ENCODE results near the gene MPST.

Gene MPST

DNA sequence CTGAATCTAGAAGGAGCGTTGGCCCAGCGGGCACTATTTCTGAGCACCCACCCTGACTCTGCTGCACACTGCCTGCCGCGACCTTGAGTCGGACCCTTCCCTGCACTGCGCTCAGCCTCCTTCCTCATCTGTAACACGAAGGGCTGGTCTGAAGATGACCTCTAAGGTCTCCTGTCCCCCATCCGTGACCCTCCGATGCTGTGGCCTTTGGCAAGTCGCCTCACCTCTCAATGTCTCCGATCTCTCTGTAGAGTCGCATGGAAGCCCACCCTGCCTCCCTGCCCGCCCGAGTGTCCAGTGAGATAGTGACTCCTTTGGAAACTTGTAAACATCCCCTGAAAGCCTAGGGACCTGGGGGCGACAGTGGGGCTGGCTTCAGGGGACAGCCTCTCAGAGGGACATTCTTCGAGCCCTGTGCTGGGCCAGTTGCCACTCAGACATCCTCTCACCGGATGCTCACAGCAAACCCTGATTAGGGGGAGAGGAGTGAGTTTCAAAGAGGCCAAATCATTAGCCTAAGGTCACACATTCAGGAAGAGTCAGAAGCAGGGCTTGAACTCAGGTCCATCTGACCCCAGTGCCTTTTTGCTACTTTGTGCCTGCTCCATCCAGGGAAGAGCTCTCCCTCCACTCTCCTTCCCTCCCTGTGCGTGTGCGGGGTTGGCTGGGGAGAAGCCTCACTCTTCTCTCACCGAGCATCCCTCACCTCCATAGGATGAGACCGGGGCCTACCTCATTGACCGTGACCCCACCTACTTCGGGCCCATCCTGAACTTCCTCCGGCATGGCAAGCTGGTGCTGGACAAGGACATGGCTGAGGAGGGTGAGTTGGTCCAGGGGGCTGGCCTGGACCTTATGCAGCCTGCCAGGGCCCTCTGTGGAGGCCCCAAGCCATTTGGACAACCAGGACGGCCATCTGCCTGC, 33.1 kb downstream of the MPST start:
- H3K27ac ChIP-seq = peak overlapping the region; percentile 26
- POLR2A ChIA-PET (ENCODE audit: low non-redundant PET) = interaction anchor here (1.1 kb wide), 1 partner anchor 100 kb away, joined by 4 read pairs; no protein-coding TSS in a partner anchor
- DNase-seq (ENCODE audit: low spot score) = no peak
- TF ChIP-seq, protein P1, sequence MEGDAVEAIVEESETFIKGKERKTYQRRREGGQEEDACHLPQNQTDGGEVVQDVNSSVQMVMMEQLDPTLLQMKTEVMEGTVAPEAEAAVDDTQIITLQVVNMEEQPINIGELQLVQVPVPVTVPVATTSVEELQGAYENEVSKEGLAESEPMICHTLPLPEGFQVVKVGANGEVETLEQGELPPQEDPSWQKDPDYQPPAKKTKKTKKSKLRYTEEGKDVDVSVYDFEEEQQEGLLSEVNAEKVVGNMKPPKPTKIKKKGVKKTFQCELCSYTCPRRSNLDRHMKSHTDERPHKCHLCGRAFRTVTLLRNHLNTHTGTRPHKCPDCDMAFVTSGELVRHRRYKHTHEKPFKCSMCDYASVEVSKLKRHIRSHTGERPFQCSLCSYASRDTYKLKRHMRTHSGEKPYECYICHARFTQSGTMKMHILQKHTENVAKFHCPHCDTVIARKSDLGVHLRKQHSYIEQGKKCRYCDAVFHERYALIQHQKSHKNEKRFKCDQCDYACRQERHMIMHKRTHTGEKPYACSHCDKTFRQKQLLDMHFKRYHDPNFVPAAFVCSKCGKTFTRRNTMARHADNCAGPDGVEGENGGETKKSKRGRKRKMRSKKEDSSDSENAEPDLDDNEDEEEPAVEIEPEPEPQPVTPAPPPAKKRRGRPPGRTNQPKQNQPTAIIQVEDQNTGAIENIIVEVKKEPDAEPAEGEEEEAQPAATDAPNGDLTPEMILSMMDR (conservative IDR thresholded peaks at IDR 0.05; ENCODE audit: low read depth) = no peak
- CTCF ChIA-PET = interaction anchor here (1.2 kb wide), 1 partner anchor 20 kb away, joined by 3 read pairs; no protein-coding TSS in a partner anchor

DNA sequence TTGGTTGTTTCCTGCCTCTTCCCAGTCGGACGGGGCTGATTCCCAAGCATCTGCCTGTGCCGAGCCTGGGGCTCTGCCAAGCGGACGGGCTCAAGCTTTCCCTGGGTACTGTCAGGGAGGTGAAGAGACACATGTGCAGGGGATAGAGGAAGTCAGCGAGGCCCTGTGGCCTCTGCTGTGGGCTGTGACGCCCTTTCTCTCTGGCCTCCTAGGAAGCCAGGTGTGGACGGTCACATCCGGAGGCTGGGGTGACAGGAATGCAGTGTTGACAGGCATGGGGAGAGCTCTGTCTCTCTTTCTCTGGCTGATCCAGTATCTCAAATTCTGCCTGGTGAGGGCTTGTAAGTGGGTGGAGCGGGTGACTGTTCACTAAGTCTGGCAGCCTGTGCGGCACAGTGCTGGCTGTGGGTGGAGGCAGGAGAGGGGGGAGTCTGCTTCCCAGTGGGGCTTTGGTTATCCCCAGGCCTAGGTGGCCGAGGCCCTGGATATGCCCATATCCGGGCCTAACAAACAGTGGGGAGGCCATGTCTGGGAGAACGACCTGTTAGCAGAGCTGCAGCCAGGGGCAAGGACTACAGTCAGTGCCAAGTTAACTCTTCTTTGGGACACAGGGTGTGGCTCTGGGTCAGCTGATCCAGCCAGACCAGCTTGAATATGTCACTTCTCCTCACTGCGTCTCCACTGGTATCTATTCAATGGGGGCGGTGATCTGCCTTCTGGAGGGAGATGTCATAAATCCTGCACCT, 33.9 kb downstream of the MPST start:
- TF ChIP-seq, protein P1 (conservative IDR thresholded peaks at IDR 0.05; ENCODE audit: low read depth) = no peak
- peak overlapping the region; percentile 26 for H3K27ac ChIP-seq
- ChIA-PET CTCF (interaction anchor here (0.6 kb wide), 1 partner anchor 328 kb away, joined by 3 read pairs; no protein-coding TSS in a partner anchor), POLR2A (ENCODE audit: low non-redundant PET) (interaction anchor here (1.1 kb wide), 1 partner anchor 99 kb away, joined by 4 read pairs; no protein-coding TSS in a partner anchor)
- no peak for DNase-seq (ENCODE audit: low spot score)

DNA sequence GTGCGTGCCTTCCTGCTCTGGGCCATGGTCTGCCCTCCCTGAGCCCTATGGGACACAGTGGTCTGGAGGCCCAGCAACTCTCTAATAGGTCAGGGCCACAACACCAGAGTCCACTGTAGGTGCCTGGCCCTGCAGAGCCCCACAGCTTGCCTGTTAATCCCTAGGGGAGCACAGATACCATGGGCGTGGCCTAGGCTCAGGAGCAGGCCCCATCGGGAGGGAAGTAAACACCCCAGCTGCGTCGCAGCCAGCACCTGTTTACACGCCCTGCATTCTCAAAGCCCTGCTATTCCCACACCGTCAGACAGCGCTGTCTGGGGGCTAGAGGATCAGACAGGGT, 34.5 kb downstream of the MPST start:
- H3K27ac ChIP-seq = 0 out of 2 replicates have a peak overlapping the region, but pooled peaks have one; percentile 26
- POLR2A ChIA-PET (ENCODE audit: low non-redundant PET) = interaction anchor here (1.1 kb wide), 1 partner anchor 99 kb away, joined by 4 read pairs; no protein-coding TSS in a partner anchor
- TF ChIP-seq, protein P1 (conservative IDR thresholded peaks at IDR 0.05; ENCODE audit: low read depth) = no peak
- CTCF ChIA-PET = interaction anchor here (0.6 kb wide), 1 partner anchor 327 kb away, joined by 3 read pairs; no protein-coding TSS in a partner anchor
- no peak for DNase-seq (ENCODE audit: low spot score)

DNA sequence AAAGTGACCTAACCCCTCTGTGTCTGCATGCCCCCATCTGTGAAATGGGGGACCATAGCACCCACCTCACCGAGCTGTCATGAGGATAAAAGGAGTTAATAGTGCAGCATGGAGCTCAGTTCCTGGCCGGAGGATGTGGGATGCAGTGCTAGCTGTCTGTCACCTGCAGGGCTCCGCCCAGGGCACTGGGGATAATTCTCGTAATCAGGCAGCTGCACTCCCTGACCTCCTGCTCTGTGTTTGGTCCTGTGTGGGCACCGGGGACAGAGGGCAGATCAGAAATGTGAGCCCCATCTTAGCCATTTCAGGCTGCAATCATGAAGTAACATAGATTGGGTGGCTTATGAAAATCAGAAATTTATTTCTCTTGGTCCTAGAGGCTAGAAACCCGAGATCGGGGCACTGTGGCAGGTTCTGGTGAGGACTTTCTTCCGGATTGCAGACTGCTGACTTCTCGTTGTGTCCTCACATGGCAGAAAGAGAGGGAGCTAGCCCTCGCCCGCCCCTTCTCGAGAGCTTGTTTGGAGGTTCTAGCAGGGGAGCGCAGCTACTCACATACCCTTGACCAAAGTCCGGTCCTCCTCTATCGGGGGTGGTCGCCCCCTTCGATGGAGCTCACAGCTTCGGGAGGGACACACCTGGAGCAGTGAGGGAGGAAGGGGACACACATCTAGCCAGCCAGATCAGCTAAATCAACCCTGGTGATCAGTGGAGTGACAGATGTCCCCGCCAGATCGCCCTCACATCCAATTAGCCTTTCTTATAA, 35.2 kb downstream of the MPST start:
- ChIA-PET CTCF (interaction anchor here (0.6 kb wide), 1 partner anchor 202 kb away, joined by 6 read pairs; no protein-coding TSS in a partner anchor), POLR2A (ENCODE audit: low non-redundant PET) (no interaction called here)
- H3K27ac ChIP-seq = no peak overlapping the region
- TF ChIP-seq, protein P1 (conservative IDR thresholded peaks at IDR 0.05; ENCODE audit: low read depth) = no peak
- no peak for DNase-seq (ENCODE audit: low spot score)

DNA sequence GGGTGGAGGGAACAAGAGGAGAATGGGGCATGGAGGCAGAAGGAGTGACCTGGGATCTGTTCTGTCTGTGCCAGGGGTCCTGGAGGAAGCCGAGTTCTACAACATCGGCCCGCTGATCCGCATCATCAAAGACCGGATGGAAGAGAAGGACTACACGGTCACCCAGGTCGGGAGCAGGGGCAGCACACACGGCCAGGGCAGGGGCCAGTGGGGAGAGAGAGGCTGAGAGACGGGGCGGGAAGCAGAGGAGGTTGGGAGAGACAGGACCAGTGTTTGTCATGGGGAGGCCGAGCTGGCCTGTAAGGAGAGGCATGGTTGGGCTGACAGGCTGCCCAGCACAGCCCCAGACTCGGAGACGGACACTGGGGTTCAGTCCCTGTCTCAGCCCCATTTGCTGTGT, 36.7 kb downstream of the MPST start:
- no peak overlapping the region for H3K27ac ChIP-seq
- POLR2A ChIA-PET (ENCODE audit: low non-redundant PET) = no interaction called here
- TF ChIP-seq, protein P1 (conservative IDR thresholded peaks at IDR 0.05; ENCODE audit: low read depth) = no peak
- no peak for DNase-seq (ENCODE audit: low spot score)
- CTCF ChIA-PET = no interaction called here
